Measurements from ENCODE around the gene DBN1. TPM values are rescaled to one million over a fixed set of nuclear protein-coding genes. Genes with fewer than 3 reads are reported as not detected.

Gene DBN1
- polyA plus RNA-seq, 1 donor (not counting 4 experiments of a cell fraction or from before 2014, with no cell fraction given), result 59.4 TPM

- FAIRE-seq, result no peak
- Histone ChIP-seq H3K4me1 (ENCODE audit: control insufficient read depth, extremely low read depth, insufficient read depth, low read length) (peaks cover 57% of the 10 kb centered on the region), H3K4me3 (ENCODE audit: control insufficient read depth in 2 of 3, extremely low read depth in 1 of 3, insufficient read depth in 2 of 3, low read depth in 1 of 3, low read length in 3 of 3) (no peak overlapping the region), H4K20me1 (ENCODE audit: control insufficient read depth, extremely low read depth, insufficient read depth, low read length) (no peaks in the 10 kb centered on the region), H3K9me3 (ENCODE audit: control insufficient read depth, low read depth, low read length) (no peaks in the 10 kb centered on the region), H2AFZ (ENCODE audit: control insufficient read depth, low read length) (no peak overlapping the region), H3K27me3 (ENCODE audit: control insufficient read depth, extremely low read depth, insufficient read depth, low read length) (no peaks in the 10 kb centered on the region), H3K27ac (ENCODE audit: control insufficient read depth, insufficient read depth, low read length) (peak overlapping the region; percentile 54), H3K79me2 (ENCODE audit: control insufficient read depth, insufficient read depth, low read length) (peaks cover 5% of the 10 kb centered on the region), H3K36me3 (ENCODE audit: control insufficient read depth in 2 of 2, extremely low read depth in 1 of 2, insufficient read depth in 2 of 2, low read length in 2 of 2) (peaks cover 23 to 61% of the 10 kb centered on the region in 2 experiments), H3K4me2 (ENCODE audit: control insufficient read depth, extremely low read depth, insufficient read depth, low read depth, low read length) (no peak overlapping the region), H3K9ac (ENCODE audit: control insufficient read depth, extremely low read depth, insufficient read depth, low read length) (peak overlapping the region; percentile 47), H3K9me1 (ENCODE audit: control insufficient read depth, extremely low read depth, insufficient read depth, low read length) (no peaks in the 10 kb centered on the region)
- dilution Hi-C loops (cut with MboI; ENCODE audit: extremely low pct_ligation_motif_present, low sequenced_read_pairs), result no loop called here
- no peak for TF ChIP-seq CTCF (optimal IDR thresholded peaks at IDR 0.05 in 1 of 3, IDR thresholded peaks at IDR 0.05 in 1 of 3, conservative IDR thresholded peaks at IDR 0.05 in 1 of 3; ENCODE audit: extremely low read depth in 1 of 3, insufficient read depth in 2 of 3, low read length in 3 of 3)
- TF ChIP-seq EZH2 (IDR thresholded peaks at IDR 0.05; ENCODE audit: low read length), result no peak
- no peak for DNase-seq (ENCODE audit: low read depth, low spot score)
Observed at GRCh38 chr5:177434437-177434836, 39.0 kb downstream of the DBN1 start.

- FAIRE-seq (no peak), DNase-seq (ENCODE audit: low read depth, low spot score) (no peak)
- Histone ChIP-seq H2AFZ (ENCODE audit: control insufficient read depth, low read length) (no peak overlapping the region), H3K9me1 (ENCODE audit: control insufficient read depth, extremely low read depth, insufficient read depth, low read length) (no peaks in the 10 kb centered on the region), H3K27me3 (ENCODE audit: control insufficient read depth, extremely low read depth, insufficient read depth, low read length) (no peaks in the 10 kb centered on the region), H3K9ac (ENCODE audit: control insufficient read depth, extremely low read depth, insufficient read depth, low read length) (peak overlapping the region; percentile 47), H3K9me3 (ENCODE audit: control insufficient read depth, low read depth, low read length) (no peaks in the 10 kb centered on the region), H3K4me3 (ENCODE audit: control insufficient read depth in 2 of 3, extremely low read depth in 1 of 3, insufficient read depth in 2 of 3, low read depth in 1 of 3, low read length in 3 of 3) (no peak overlapping the region), H3K4me1 (ENCODE audit: control insufficient read depth, extremely low read depth, insufficient read depth, low read length) (peaks cover 62% of the 10 kb centered on the region), H4K20me1 (ENCODE audit: control insufficient read depth, extremely low read depth, insufficient read depth, low read length) (no peaks in the 10 kb centered on the region), H3K79me2 (ENCODE audit: control insufficient read depth, insufficient read depth, low read length) (peaks cover 12% of the 10 kb centered on the region), H3K4me2 (ENCODE audit: control insufficient read depth, extremely low read depth, insufficient read depth, low read depth, low read length) (no peak overlapping the region), H3K27ac (ENCODE audit: control insufficient read depth, insufficient read depth, low read length) (peak overlapping the region; percentile 54), H3K36me3 (ENCODE audit: control insufficient read depth in 2 of 2, extremely low read depth in 1 of 2, insufficient read depth in 2 of 2, low read length in 2 of 2) (peaks cover 23 to 58% of the 10 kb centered on the region in 2 experiments)
- TF ChIP-seq EZH2 (IDR thresholded peaks at IDR 0.05; ENCODE audit: low read length), result no peak
- TF ChIP-seq CTCF (optimal IDR thresholded peaks at IDR 0.05 in 1 of 3, IDR thresholded peaks at IDR 0.05 in 1 of 3, conservative IDR thresholded peaks at IDR 0.05 in 1 of 3; ENCODE audit: extremely low read depth in 1 of 3, insufficient read depth in 2 of 3, low read length in 3 of 3), result no peak
- dilution Hi-C loops (cut with MboI; ENCODE audit: extremely low pct_ligation_motif_present, low sequenced_read_pairs), result no loop called here
Observed at GRCh38 chr5:177433658-177434217, 39.7 kb downstream of the DBN1 start.
